Muscle of arm (tissue), 12 donors: ENCODE measurements around the gene RBM47. TPM values are rescaled to one million over a fixed set of nuclear protein-coding genes. Genes with fewer than 3 reads are reported as not detected.
A peak's percentile ranks its signal among the peaks of the same experiment; 100 is the strongest.
"Not testable (repeated sequence)": the region's sequence is repeated elsewhere in the genome, so short reads cannot be mapped to it uniquely, and the experiment has no call there.

Experiments used
- DNase-seq: peaks from one replicate; pipeline ENCODE4 v3.0.0-alpha.2; 2013
- polyA plus RNA-seq, 12 donors: library from polyadenylated mRNA; unstranded; fragments of 120-200 nt; gene quantifications; one replicate each; pipeline ENCODE4 v1.2.1, GENCODE V29; 2013; ENCODE audit not compliant: insufficient read length in 12 of 12

The RBM47 gene
- polyA plus RNA-seq, 12 donors: 0.93 to 20.1 (median 1.8) TPM; not detected in 1

DNA sequence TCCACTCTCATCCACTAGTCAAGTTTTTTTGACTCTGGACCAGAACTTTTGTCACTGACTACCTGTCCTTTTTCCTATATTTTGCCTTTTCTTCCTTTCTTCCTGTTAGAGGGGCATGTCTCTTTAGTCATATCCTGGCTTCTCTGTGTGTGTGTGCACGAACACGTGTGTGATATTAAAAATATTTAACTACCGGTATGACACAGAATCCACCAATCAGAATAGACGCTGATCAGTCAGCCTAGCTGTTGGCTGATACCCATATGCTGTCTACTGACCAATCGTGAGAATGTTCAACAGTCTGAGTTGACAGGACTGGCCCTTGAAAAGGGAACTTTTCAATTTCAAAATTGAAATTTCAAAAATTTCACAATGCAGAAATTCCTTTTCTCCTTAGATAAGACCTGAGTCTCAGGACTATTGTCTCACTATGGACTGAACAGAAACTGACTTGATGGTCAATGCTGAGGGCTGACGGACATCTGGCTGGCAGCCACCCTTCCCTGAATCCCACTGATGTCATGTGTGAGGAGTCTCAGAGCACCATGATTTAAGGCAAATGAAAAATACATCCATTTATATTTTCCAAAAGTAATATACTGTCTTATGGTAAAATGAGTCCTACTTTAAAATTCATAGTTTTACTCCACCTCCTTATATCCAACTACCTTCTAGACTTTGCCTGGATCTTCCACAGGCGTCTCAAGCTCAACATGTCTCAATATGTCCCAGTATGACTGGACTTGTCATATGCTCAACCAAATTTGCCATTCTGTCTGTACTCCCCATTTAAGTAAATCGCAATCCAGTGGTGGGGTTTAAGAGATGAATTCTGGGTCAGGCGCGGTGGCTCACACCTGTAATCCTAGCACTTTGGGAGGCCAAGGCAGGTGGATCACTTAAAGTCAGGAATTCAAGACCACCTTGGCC lies 216.5 kb downstream of the RBM47 start:
- no peak for DNase-seq

DNA sequence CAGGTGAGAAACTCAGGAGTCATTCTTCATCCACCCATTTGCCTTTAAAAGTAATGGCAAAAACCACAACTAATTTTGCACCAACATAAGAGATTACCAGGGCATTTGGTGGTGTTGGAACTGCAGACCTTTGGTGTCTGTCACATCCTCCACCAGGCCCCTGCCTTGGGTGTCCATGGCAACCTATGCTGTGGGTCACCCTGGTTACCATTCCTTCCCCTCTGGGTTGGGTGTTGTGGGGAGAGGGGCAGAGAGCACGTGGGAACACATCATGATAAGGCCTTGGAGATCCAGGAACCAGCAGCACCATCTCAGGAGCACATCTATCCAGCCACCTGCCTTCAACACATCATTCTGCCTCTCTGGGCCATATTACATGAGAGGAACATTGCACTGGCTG lies 217.3 kb downstream of the RBM47 start:
- no peak for DNase-seq

DNA sequence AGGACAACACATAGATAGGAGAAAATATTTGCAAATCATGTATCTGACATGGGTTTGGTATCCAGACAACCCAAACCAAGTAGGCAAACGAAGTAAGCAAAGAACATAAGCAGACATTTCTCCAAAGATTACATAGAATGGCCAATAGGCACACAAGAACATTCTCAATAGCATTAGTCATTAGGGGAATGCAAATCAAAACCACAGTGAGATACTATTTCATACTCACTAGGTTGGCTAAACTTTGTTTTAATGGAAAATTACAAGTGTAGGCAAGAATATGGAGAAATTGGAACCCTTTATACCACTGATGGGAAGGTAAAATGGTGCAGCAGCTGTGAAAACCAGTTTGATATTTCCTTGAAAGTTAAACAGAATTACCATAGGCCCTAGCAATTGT lies 219.8 kb downstream of the RBM47 start:
- no peak for DNase-seq

DNA sequence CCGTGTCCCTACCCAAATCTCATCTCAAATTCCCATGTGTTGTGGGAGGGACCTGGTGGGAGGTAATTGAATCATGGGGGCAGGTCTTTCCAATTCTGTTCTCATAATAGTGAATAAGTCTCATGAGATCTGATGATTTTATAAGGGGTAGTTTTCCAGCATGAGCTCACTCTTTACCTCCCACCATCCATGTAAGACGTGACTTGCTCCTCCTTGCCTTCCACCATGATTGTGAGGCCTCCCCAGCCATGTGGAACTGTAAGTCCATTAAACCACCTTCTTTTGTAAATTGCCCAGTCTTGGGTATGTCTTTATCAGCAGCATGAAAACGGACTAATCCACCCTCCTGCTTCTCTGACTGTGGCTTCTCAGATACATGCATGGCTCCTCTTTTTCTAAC lies 222.2 kb downstream of the RBM47 start:
- not testable (repeated sequence) for DNase-seq

DNA sequence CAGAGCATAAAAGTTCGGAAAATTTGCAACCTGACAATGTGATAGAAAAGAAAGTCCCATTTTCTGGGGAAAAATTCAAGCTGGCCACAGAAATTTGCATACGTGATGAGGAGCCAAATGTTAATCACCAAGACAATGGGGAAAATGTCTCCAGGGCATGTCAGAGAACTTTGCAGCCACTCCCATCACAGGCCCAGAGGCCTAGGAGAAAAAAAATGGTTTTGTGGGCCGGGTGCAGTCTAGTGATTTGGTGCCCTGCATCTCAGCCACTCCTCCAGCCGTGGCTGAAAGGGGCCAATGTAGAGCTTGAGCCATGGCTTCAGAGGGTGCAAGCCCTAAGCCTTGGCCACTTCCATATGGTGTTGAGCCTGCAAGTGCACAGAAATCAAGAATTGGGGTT lies 223.3 kb downstream of the RBM47 start:
- DNase-seq: no peak

DNA sequence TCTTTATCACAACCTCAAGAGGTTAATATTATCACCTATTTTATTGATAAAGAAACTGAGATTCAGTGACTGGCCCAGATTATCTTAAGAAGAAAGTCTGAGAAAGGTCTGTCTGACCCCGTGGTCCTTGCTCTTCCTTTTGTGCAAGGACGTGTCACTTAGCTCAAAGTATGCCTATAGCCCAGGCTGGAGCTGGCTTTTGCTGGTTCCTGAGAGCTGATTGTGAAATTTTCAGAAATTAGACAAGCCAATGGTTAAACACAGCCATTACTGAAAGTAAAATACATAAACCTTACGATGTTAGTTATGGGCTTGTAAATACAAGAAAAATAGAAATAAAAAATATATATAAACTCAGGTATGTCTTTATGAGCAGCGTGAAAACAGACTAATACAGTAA lies 224.5 kb downstream of the RBM47 start:
- DNase-seq: no peak

DNA sequence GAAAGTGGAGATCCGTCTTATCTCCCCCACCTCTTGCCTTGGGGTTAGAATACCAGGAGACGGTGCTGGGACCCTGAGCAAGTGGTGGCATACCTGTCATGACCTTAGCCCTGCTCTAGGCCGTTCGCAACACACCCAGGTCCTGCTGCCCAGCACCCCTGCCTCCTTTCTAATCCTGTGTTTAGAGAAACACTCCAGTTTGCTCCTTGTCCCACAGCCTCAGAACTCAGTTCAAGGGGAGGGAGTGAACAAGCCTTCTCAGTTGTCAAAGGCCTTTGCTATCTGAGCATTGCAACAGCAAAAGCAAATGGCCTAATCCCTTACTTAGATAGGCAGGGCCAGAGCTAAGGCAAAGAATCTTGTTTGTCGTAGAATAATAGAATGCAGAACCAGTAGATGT lies 226.6 kb downstream of the RBM47 start:
- no peak for DNase-seq

DNA sequence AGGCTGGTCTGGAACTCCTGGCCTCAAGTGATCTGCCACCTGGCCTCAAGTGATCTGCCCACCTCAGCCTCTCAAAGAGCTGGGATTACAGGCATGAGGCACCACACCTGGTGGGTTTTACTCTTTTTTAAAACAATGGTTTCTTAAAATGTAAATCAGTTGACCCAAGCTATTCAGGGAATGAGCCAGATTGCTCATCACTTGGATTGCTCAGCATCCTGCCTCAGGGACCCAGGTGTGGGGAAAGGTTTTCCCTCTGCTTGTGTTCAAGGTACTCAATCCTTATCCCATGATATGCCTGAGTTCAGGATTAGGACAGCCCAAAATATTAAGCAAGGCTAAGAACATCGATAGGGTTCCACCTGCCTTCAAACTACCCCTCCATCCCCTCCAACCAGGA lies 227.1 kb downstream of the RBM47 start:
- DNase-seq: no peak

DNA sequence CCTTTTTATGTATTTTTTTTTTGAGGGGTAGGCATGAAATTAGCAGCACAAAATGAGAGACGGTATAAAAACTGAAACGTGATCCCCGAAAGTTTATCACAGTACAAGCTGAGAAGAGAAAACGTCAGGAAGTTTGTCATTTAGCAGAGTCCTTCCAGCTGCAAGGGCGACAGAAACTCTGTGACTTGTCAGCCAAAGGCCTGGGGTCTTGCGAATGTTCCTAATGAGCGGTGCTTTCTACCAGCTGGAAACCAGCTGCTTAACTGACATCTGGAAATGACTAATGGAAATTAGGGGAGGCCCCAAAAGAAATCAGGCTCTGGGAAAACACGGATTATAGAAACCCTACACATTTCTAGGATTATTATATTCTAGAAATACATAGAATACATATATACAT lies 228.0 kb downstream of the RBM47 start:
- DNase-seq: peak; percentile 7

DNA sequence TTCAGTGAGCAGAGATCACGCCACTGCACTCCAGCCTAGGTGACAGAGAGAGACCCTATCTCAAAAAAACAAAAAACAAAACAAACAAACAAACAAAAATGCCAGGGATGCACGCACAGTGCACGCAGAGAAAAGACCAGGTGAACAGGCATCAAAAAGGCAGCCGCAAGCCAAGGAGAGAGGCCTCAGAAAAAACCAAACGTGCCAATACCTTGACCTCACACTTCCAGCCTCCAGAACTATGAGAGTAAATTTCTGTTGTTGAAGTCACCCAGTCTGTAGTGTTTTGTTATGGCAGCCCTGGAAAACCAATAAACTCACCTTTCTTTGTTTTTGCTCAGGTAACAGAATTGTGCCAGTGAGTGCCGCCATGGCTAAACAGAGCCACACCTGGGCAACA lies 228.6 kb downstream of the RBM47 start:
- no peak for DNase-seq

DNA sequence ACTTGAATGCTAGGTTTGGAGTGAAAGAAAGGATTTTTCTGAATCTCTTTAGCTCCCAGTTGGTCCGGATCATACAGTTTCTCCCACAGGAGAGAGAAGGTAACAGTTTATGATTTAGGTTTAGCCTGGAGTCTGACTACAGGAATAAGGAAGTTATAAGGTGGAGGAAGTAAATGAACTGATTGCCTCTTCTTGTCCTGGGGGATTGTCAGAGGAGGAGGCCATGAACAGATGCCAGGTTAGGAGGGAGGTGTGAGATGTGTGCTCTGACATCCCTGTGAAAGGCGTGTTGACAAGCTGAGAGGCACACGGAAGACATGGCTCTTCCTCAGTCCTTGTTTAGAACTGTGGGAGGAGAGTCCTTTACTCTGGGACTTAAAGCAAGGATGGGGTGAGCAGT lies 230.1 kb downstream of the RBM47 start:
- no peak for DNase-seq

DNA sequence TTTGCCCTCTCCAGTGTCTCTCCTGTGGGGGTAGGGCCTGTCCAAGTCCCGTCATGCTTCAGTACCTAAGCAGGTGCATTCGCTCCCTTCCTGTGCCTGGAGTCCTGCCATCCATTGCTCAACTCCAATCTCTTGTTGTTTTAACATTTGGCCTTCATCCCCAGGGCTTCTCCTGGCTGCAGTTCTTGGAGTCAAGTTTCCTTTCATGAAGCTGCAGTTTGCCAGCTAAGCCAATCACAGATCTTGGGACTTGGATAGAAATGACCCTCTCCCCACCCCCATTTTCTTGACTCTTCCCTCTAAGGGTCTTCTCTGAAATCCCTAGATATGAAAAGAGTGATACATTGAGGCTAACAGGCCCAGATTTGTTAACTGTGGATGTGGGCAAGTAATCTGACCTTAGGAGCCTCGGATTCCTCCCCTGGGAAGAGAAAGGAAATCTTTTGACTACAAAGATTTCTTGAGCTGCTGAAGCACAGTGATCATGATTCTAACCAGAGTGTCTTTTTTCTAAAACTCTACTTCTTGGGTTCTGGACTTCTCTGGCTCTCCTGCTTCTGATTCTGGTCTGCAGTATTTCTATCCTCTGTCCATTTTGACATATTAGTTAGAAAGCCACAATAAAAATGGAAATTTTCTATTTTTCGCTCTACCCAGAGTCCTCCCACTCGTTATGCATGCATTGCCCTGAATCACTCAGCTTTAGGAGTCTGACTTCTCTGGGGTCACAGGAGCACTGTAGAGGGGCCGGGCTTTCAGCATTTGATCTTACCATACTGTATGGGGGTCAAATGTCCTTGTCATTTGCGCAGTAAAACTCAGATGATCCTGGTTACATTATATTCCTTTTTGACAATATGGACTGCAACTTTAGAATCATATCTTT lies 233.5 kb downstream of the RBM47 start:
- DNase-seq: peak; percentile 4

DNA sequence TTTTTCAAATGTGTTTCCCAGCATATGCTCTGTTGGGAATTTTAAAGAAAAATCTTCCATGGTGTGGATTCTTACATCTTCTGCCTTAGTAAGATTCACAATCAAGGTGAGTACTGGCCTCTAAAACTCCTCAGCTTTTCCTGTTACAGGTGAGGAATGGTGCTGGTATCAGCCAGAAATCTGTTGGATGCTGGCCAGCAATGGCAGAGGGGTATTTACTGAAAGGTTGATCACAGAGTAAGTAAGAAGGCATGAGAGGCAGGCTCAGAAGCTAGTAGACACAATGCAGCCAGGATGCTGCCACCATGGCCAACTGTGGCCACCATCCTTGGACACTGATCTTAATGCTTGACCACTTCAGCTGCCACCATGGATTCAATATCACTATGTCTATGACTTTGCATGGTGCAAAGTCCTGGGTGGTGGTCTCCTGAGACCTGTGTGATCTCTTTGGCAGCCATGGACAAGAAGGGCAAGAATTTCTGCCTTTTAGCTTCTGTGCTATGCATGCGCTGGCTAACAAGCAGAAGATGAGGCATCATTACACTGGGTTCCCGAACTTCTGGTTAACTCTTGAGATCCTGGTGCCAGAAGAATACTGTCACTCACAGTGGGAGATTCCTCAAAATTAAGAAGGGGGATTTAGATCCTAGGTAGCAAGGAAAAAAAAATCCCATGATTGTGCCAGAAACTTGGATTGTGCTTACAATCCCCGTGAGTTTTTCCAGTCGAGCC lies 234.3 kb downstream of the RBM47 start:
- no peak for DNase-seq

DNA sequence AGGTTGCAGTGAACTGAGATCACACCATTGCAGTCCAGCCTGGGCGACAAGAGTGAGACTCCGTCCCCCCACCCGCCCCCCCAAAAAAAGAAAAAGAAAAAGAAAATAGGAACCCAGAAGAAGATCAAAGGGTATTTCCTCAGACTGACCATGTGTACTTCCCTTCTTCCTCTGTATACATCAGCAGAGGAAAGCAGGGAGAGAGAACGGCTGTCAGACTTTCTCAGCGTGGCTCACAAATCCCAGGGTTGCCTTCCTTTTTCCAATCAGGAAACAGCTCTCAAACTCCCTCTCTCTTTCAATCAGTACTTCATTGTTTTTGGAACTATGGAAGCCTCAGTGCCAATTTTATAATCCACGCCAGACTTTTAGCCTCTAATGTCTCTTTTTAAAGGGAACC lies 235.4 kb downstream of the RBM47 start:
- no peak for DNase-seq

DNA sequence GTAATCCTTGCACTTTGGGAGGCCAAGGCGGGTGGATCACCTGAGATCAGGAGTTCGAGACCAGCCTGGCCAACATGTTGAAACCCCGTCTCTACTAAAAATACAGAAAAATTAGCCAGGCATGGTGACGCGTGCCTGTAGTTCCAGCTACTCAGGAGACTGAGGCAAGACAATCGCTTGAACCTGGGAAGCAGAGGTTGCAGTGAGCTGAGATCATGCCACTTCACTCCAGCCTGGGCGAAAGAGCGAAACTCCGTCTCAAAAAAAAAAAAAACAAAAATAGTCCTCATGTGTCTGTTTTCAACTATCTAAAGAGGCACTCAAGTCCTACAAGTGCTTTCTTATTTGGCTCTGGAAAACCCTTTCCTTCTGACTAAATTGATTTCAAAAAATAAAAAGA lies 237.4 kb downstream of the RBM47 start:
- DNase-seq: not testable (repeated sequence)

DNA sequence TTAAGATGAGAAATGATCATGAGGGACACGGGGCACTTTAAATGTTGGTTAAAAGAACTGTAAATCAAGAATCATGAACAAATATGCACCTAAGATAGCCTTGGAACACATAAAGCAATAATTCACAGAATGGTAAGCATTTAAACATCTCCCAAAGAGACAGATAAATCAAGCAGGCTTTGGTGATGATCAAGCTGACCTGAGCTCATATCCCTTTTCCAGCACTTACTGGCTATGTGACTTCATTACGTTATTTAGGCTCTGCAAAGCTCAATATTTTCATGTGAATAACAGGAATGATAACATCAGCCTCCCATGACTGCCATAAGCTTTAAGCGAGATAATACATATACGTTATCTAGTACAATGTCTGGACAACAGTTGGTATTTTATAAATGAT lies 239.7 kb downstream of the RBM47 start:
- no peak for DNase-seq

DNA sequence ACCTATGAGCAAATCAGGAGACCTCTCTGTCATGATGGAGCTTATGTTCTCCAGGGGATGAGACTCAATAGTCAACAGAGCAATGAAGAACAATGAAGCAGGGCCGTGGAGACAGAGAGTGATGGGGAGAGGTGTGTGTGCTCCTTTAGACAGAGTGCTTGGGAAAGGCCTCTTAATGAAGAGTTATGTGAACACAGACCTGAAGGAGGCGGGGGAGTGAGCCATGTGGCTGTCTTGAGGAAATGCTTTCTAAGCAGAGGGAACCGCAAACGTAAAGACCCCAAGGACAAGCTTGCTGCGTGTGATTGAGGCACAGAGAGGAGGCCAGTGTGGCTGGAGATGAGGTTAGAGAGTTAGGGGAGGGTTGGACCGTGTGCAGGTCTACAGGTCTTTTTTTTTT lies 241.4 kb downstream of the RBM47 start:
- DNase-seq: no peak

DNA sequence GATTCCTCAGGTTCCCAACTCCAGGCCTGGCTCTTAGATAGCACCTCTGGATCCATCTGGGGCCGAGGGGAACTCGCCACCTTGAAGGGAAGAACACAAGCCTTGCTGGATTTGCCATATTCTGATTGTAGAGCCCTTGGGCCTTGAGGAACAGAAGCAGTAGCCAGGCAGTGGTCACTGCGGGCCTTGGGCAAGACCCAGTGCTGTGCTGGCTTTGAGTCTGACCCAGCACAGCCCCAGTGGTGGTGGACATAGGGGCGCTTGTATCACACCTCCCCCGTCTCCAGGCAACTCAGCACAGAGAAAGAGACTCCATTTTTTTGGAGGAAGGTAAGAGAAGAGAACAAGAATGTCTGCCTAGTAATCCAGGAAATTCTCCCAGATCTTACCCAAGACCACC lies 249.0 kb downstream of the RBM47 start:
- no peak for DNase-seq

DNA sequence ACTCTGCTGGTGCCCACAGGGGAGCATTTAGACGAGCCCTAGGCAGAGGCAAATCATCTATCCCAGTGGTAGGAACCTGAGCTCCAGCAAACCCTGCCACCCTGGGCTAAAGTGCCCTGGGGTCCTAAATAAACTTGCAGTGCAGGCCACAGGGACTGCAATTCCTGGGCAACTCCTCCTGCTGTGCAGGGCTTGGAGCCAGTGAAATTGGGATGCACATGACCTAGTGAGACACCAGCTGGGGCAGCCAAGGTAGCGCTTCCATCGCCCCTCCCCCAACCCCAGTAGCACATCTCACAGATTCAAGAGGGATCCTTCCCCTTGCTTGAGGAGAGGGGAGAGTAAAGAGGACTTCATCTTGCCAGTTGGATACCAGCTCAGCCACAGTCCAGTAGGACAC lies 250.4 kb downstream of the RBM47 start:
- DNase-seq: no peak

DNA sequence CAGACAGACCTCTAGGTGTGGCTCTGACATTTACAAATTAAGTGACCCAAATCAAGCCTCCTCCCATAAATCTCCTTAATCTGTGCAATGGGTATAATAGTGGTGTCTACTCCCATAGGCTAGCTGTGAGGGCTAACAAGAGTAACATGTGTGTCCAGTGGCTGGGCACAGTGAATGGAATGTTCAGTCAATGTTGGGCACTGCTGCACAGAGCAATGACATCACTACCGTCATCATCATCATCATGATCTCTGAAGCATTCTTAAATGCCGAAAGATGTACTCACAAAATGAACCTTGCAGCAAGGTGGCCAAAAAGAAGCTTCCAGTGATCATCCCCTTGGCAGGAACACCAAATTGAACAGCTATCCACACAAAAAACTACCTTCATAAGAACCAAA lies 251.0 kb downstream of the RBM47 start:
- no peak for DNase-seq

DNA sequence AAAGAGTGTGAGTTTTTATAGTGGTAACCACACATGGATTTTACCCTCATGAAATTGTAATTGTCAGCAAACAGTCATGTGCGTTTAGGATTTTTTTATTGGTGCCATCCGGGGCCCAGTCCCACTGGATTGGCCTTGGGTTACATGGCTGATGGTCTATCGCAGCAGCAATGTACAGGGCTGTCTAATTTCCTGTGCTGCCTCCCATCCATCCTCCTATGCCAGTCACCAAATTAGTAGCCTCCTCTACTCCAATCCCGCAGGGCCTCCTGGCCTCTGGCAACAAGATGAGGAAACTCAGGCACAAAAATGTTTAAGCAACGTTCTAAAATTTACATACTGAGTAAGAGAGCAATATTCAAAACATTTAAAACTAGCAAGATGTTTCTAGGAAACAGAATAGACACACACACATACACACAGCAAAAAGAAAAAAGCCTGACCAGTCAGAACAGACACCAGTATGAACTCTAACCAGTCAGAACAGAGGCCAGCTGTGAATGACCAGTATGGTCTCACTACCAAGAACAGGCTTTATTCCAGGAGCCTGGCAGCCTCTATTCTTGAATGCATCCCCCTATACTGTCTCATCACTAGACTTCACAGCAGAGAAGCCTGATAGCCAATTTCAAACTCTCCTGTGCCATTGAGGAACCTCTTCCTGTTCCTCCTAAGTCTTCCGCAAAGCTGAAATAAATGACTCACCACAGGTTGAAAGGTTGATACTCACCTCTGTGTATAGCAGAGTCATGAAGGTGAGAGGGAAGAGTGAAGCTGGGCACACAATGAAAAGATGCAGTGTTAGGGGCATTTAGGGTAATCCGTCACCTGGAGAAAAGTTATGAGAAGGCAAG lies 251.9 kb downstream of the RBM47 start:
- no peak for DNase-seq
